AG08395 (cell line): Measurements from ENCODE around the gene ERCC4.

Experiments
- DNase-seq: peaks from one replicate; pipeline ENCODE4 v3.0.0; 2012; ENCODE audit warnings: mixed read lengths, low spot score

Gene ERCC4

DNA sequence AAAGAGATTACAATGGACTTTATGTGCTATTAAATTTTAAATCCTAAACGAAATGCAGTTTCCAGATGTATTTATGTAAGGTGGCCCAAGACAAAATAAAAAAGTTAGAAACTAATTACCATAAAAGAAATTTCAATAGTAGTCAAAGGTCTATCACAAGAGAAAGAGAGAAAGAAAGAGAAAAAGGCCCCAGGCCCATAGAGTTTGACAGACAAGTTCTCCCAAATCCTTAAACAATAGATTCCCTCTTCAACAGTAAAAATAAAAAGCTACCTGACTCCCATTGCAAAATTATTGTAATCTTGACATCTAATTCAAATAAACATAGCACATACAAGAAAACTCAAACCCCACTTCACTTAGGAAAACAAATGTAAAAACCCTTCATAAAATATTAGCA is 8.6 kb upstream of the ERCC4 start:
- no peak for DNase-seq

DNA sequence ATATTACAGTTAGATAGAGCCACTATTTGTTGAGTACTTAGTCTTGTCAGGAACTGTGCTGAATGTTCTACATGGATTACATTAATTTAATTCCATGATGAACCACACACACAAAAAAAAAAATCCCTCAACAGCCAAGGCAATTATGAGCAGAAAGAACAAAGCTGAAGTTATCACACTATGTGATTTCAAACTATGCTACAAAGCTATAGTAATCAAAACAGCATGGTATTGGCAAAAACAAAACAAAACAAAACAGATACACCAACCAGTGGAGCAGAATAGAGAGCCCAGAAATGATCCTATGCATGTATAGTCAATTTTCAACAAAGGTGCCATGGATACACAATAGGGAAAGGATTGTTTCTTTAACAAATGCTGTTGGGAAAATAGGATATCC is 8.1 kb upstream of the ERCC4 start:
- DNase-seq: no peak

DNA sequence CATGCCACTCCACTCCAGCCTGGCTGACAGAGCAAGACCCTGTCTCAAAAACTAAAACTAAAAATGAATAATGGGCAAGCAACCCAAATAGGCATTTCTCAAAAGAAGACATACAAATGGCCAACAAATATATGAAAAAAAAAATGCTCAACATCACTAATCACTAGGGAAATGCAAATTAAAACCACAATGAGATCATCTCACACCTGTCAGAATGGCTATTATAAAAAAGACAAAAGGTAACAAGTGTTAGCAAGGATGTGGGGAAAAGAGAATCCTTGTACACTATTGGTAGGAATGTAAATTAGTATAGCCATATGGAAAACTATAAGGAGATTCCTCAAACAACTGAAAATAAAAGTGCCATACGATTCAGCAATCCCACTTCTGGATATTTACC is 7.1 kb upstream of the ERCC4 start:
- DNase-seq: no peak

DNA sequence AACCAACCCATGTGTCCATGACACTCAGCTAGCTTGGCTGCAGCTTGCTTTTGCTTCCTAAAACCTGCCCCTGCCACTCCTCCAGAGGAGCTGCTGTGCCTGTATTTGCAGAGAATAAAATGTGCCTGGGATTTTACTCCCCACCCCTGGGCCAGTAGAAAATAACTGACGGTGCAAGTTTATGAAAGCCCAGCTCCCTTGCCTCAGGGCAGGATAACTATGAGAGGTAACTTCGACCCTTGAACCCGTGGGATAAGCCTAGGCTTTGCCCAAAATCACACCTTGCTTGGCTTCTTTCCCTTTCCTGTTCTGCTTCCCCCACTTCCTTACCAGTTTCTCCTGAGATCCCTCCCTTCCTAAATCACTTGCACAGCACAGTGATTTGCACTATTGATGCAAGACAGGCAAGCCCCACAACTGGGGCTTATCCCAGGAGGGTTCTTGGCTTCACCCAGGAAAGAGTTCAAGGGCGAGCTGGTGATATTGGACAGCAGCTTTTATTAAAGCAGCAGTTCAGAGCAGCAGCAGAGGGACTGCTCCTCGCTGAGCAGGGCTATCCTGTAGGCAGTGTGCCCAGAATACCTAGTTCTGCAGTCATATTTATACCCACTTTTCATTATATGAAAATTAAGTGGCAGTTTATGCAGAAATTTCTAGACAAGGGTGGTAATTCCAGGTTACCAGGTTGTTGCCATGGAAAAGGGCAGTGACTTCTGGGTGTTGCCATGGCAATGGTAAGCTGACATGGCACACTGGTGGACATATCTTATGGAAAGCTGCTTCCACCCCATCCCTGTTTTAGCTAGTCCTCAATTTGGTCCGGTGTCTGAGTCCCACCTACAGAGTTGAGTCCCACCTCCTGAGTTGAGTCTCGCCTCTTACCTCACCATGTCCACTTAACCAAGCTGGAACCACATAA is 6.3 kb upstream of the ERCC4 start:
- DNase-seq: no peak

DNA sequence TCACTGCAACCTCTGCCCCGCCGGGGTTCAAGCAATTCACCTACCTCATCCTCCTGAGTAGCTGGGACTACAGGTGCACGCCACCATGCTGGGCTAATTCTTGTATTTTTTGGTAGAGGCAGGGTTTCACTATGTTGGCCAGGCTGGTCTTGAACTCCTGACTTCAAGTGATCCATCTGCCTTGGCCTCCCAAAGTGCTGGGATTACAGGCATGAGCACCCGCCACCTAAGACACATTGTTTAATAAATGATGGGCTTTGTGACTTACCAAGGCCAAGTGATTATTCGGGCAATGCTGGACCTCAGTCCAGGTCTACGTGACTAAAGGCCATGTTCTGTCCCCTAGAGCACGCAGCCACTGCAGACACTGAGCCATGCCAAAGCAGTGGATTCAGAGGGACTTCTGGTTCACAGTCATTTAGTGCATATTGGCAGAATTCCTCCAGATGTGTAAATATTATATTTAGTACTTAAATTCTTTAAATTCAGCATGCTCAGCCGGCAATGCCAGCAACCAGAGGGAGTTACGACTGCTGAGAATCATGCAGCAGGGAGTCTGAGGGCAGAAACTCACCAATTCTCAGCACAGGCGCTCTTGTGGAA is 4.8 kb upstream of the ERCC4 start:
- no peak for DNase-seq

DNA sequence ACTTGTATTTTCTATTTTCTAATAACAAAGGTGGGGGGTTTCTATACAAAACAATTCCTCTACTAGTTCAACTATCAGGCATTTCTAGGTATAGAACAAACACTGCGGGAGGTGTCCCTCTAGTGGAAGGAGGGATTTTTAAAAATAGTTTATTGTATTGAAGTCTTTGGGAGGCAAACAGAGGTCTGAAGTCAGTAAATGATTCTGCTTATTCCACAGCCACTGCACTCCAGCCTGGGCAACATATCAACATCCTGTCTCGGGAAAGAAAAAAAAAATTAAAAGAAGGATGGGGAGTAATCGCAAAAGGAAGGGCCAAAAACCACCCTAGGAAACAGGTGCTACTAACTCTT is 648 bp upstream of the ERCC4 start:
- peak; percentile 48 for DNase-seq

DNA sequence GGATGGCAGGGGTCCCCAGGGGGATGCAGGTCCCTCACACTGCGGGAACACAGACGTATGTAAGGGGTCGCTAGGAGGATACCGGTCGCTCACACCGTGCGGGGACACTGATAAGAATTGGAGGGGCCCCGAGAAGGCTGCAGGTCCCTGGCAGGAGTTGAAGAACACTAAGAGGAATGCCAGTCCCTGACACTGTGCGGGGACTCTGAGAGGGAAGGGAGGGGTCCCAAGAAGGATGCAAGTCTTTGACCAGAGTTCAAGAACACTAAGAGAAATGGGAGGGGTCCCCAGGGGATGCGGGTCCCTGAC is 510 bp downstream of the ERCC4 start:
- DNase-seq: no peak

DNA sequence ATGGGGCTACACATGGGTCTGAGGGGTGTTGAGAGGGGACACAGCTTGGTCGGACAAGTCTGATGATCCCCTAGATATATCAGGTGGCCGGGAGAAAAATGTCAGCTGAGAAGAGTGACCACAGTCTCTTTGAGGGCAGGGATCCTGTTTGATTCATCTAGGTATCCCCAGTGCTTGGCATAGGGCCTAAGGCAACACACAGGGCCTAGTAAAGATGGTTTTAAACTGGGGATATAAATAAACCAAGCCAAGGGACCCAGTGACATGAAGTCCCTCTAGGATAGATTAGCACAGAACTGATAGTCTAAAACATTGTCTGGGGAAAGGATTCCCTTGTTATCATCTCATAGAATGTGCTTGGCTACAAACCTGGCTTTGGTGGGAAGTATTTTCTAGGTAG is 1.4 kb downstream of the ERCC4 start:
- DNase-seq: no peak

DNA sequence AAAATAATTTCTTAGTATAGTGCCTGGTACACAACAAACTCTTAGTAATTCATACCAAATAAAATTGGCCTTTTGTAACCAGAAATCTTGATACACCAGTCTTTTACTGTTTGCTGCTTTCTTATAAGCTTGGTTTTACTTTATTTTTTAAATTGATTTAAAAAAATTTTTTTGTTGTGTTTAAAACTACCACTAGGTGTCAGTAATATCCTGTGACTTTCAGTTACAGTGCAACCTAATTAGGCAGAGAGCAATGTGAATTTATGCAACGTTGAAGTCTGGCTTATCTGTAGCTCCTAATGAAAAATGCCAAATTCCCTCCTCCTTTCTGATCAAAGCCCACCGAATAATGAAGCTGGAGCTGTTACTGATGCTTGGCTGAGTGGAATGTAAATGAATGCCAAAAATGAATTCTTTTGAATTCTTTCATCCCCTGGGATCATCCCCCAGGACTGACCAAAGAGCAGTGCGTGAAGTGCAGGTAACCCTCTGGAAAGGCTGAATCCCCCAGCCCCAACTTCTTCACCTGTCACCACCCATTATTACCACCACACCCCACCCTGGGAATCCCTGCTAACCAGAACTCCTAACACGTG is 3.8 kb downstream of the ERCC4 start:
- peak; percentile 54 for DNase-seq

DNA sequence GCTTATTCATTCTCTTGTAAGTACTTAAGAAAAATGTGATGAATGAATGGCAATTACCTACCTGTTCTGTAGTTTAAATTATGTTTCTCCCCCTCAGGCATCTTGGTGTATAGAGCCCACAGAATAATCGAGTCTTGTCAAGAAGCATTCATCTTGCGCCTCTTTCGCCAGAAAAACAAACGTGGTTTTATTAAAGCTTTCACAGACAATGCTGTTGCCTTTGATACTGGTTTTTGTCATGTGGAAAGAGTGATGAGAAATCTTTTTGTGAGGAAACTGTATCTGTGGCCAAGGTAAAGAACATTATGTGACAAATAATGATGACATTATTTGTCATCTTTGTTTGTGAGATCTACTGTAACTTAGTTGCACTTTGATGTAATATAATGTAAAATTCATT is 6.5 kb downstream of the ERCC4 start:
- no peak for DNase-seq

DNA sequence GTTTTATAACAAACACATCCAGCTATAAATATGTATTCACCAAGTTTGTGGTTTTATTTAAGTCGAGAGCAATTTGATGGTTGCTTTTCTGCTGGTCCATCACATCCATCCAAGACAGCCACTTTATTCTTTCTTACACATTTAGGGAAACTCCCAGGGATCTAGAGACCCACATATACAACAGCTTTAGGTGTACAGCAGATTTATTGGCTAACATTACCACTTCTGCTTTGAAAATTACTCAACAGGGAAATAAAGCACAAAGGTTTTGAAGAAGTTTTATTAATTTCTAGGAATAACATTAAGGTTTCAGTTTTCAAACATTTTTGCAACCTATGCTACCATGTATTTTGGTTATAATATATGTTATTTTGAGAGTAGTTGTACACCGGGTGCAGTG is 6.9 kb downstream of the ERCC4 start:
- no peak for DNase-seq

DNA sequence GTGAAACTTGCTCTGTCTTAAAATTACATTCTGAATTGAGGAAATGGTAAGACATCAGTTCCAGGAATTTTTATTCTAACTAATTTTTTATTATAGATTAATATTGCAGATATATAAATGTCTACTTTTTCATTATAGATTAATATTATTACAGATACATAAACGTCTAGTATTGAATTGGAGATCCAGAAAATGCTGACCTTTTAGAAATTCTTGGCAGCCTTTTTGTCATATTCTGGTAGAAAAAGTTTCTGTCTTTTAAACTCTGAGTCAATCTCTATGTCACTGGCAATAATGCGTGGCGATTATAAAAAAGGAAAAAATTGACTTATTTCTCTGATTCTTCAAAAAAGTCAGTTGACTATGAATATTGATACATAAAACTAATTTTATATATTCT is 8.7 kb downstream of the ERCC4 start:
- DNase-seq: no peak

DNA sequence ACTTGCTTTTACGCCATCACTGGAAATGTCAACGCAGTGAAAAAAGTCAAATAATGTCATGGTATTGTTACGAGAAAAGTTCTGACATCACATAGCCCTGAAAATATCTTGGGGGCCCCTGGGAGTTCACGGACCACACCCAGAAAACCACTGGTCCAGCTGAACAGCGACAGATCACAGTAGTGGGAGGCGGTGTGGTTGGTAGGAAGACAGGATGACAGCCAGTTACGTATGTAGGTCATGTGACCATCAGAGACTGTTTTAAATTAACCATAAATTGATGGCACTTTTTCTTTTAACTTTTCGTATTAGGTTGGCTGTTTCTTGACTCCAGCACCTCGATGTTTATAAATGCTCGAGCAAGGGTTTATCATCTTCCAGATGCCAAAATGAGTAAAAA is 11.9 kb downstream of the ERCC4 start:
- DNase-seq: no peak

DNA sequence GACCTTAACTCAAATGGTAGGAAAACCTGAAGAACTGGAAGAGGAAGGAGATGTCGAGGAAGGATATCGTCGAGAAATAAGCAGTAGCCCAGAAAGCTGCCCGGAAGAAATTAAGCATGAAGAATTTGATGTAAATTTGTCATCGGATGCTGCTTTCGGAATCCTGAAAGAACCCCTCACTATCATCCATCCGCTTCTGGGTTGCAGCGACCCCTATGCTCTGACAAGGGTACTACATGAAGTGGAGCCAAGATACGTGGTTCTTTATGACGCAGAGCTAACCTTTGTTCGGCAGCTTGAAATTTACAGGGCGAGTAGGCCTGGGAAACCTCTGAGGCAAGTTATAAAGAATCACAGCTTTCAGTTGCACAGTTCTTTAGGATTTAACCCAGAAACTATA is 15.5 kb downstream of the ERCC4 start:
- DNase-seq: no peak

DNA sequence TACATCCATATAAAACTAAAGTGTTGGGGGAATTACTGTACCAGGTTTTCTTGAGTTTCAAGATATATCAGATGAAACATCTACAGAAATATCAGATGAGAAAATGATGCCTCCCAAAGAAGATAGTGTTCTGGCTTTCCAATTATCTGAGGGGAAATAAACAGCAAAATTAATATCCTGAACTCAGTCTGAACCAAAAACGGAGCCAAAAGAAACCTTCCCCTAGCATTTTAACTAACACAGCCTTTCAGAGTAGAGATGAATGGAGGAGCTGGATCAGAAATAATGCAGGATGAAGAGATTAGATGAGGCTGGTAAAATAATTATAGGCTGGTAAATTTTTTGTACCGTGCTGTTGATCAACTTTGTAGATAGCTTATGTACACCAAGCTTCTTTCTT is 16.2 kb downstream of the ERCC4 start:
- DNase-seq: no peak

DNA sequence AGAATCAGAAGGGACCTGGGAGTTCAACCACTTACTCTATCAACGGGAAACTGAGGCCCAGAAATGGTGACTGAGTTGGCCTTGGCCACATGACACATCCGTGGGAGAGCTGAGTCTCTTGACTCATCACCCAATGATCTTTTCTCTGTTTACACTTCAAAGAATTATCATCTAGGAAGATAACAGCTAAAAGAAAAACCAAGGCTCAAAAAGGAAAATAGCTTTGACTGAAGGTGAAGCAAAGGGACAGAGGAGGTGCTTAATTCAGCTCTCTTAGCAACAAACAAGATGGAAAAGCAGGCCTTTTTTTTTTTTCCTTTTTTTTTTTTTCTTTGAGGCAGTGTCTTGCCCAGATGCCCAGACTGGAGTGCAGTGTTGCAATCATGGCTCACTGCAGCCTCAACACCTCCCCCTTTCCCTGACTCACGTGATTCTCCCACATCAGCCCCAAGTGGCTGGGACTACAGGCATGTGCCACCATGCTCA is 16.7 kb downstream of the ERCC4 start:
- DNase-seq: peak; percentile 50

DNA sequence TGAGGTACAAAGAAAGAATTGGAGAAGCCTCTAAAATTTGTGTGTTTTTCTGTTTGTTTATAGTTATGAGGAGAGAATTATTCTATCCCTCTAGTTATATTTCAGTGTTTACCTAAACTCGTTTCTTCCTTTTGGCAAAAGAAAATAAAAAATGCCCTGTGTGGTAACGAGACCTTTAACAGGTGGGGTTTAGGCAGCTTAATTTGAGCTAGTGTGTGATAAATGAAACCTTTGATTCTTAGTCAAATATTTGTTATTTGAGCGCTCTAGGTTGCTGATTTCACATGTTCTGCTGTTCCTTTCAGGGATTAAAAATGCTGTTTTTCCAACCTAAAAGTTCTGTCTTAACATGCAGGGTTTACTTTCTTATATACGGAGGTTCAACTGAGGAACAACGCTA is 17.5 kb downstream of the ERCC4 start:
- no peak for DNase-seq

DNA sequence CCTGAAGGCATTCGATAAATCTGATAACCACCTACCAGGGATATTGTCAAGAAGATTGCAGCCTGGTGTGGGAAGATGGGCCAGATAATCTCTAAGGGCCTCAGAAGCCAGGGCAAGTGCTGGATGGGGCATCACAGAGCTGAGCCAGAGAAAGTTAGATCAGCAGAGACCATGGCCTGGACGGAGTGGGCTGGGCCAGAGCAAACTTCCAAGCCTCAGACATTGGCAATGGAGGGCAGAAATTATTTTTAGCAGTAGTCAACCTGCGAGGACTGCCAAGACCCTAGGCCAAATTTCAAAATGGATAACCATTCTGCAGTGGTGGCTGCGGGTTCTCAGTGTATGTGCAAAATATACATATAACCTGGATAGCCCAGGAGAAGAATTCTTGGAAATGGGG is 18.5 kb downstream of the ERCC4 start:
- no peak for DNase-seq

DNA sequence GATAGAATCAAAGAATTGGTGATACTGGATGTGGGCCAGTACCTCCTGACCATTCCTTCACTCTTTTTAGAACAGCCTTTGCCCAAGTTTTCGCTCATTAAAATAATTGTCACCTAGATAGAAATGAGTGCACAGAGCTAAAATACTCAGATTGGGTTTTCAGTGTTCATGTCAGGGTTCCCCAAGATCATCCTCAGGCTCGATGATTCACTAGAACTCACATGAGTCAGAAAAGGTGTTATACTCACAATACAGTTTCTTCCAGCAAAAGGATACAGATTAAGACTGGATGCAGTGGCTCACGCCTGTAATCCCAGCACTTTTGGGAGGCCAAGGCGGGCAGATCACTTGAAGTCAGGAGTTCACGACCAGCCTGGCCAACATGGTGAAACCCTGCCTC is 19.9 kb downstream of the ERCC4 start:
- no peak for DNase-seq

DNA sequence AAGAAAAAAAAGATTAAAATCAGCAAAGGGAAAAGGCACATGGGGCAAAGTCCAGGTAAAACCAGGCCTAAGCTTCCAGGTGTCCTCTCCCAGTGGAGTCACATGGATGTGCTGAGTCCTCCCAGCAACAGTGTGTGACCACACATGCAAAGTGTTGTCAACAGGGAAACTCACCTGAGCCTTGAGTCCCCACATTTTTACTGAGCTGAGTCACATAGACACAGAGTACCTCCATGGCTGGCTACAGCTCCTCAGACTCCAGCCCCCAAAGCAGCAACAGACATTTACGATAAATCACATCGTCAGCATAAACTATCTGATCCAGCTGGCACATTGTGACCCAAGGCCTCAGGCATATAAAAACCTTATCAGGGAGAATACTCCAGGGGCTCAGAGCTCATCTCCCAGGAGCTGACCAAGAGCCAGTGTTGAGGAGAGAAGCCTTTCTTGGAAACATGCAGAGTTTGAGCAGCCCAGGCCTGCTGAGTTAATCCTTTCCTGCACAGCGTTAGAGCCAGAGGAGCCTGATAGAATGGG is 20.5 kb downstream of the ERCC4 start:
- no peak for DNase-seq

DNA sequence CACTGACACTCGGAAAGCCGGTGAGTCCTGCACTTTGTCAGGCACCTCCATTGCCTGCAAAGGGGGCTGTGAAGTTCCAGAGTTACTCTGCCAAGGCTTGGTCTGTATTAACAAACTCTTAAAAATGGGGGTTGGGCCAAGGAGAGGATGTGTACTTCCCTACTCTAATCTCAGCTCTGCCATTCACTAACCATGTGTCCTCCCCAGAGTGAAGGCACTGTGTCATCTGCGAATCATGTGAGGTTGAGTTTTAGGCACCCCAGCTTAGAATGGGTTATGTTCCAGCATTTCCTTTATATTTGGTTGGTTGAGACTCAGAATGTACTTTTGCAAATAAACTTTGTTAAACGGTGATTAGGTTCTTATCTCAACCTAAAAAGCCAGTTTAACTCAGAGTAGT is 24.9 kb downstream of the ERCC4 start:
- no peak for DNase-seq

DNA sequence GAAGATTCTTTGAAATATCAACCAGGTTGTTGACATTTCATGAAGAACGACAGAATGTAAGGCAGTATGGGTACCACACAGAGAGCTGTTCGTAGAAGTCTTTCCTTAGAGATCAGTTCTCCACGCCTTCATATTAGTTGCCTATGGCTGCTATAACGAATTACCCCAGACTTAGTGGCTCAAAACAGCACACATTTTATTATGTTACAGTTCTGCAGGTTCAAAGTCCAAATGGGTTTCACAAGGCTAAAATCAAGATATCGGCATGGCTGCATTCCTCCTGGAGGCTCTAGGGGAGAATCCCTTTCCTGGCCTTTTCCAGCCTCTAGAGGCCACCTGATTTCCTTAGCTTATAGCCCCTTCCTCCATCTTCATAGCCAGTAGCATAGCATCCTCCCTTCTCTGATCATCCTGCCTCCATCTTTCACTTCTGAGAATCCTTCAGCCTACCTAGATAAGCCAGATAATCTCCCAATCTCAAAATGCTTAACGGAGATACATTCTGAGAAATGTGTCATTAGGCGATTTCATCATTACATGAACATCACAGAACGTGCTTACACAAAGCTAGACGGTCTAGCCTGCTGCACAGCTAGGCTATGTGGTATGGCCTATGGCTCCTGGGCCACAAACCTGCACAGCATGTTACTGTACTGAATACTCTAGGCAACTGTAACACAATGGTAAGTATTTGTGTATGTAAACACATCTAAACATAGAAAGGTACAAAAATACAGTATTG is 26.0 kb downstream of the ERCC4 start:
- DNase-seq: no peak

DNA sequence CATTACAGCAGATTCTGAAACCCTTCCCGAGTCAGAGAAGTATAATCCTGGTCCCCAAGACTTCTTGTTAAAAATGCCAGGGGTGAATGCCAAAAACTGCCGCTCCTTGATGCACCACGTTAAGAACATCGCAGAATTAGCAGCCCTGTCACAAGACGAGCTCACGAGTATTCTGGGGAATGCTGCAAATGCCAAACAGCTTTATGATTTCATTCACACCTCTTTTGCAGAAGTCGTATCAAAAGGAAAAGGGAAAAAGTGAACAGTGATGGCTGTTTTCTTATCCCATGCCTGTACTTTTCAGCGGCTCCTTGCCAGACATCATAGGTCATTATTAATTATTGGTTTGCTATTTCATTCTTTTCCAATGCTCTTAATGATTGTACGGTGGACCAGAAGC is 28.1 kb downstream of the ERCC4 start:
- no peak for DNase-seq
